Thyroid gland (tissue), 4 donors: ENCODE data around the gene WFDC1.

ENCODE experiments used
- CTCF ChIP-seq, 6 experiments: fragments of 200-600 bp in 3 of 6; fragments of 450-650 bp in 3 of 6; sonication (generic) in 3 of 6; IDR thresholded peaks; one replicate each; pipeline ENCODE4 v1.5.1; 2016 to 2019; ENCODE audit warnings: antibody characterized with exemption in 6 of 6, mild to moderate bottlenecking in 2 of 6, inconsistent platforms in 1 of 6, moderate library complexity in 1 of 6
- POLR2A ChIP-seq, 2 donors: fragments of 450-650 bp; IDR thresholded peaks; one replicate each; pipeline ENCODE4 v1.6.1; 2017; ENCODE audit warnings: antibody characterized with exemption in 2 of 2, mild to moderate bottlenecking in 2 of 2, moderate library complexity in 1 of 2

- no peak for TF ChIP-seq POLR2A (IDR thresholded peaks at IDR 0.05)
- TF ChIP-seq CTCF (IDR thresholded peaks at IDR 0.05), result no peak
These were observed 30.0 kb downstream of the WFDC1 start for GRCh38 chr16:84324434-84325262.
